K562 (cell line): ENCODE data around the gene APPBP2. TPM values are rescaled to one million over a fixed set of nuclear protein-coding genes. Genes with fewer than 3 reads are reported as not detected.

Source experiments
- ATAC-seq: fragments of 200-7000 bp; cut with Tn5 transposase; 3 replicates; pipeline ENCODE4 v1.9.1; 2020; ENCODE audit warnings: moderate library complexity
- BruUV-seq: library from RNA; stranded (reverse); fragments of 400-500 nt; replicated peaks from 2 replicates; lab custom pipeline; 2021; lab: Mats Ljungman, UMichigan
- CTCF ChIA-PET: fragments of 300-600 bp; formaldehyde crosslinking; extraction: SDS; loops from one replicate; lab custom pipeline; 2021; ENCODE audit warnings: low intra/inter-chr PET ratio; lab: Yijun Ruan, JAX
- POLR2A ChIA-PET: fragments of 300-600, 350-650 bp; sonication (Branson Sonifier 250); formaldehyde crosslinking; extraction: SDS; loops from one replicate; lab custom pipeline; 2021; ENCODE audit warnings: antibody characterized with exemption, inconsistent platforms; lab: Yijun Ruan, JAX
- DNase-seq, 4 experiments: peaks; one replicate each; pipeline versions ENCODE4 v3.0.0 to v3.0.0-alpha.2; 2011 to 2018; ENCODE audit warnings: low spot score in 3 of 4, mixed read lengths in 3 of 4; ENCODE audit errors: extremely low read depth in 1 of 4
- FAIRE-seq: peaks from 2 replicates; lab custom pipeline; 2011; peaks lifted over from hg19 to GRCh38; lab: Jason Lieb, UNC
- H2AFZ ChIP-seq: 2 replicates; pipeline ENCODE4 v1.6.0; 2011; ENCODE audit warnings: low read depth, low read length, control low read depth, inconsistent platforms
- H3K27ac ChIP-seq: fragments of 200-600 bp; 3 replicates; pipeline ENCODE4 v1.8.0; 2011; ENCODE audit warnings: low read depth, mild to moderate bottlenecking, control low read depth, inconsistent platforms, low read length, moderate library complexity, mixed read lengths; ENCODE audit errors: extremely low read depth
- H3K27me3 ChIP-seq, 2 experiments: fragments of 300-600 bp in 1 of 2; 2 replicates in 1 of 2; 3 replicates in 1 of 2; pipeline versions ENCODE4 v1.6.0 to v1.8.0; 2011; ENCODE audit warnings: inconsistent platforms in 2 of 2, low read length in 2 of 2, mild to moderate bottlenecking in 1 of 2, mixed read lengths in 1 of 2, moderate library complexity in 1 of 2; ENCODE audit not compliant: control insufficient read depth in 2 of 2, insufficient read depth in 2 of 2
- H3K36me3 ChIP-seq: fragments of 300-600 bp; 3 replicates; pipeline ENCODE4 v1.8.0; 2011; ENCODE audit warnings: mild to moderate bottlenecking, low read length, inconsistent platforms; ENCODE audit not compliant: control insufficient read depth, insufficient read depth
- H3K4me1 ChIP-seq, 2 experiments: fragments of 200-600 bp in 1 of 2; replicated peaks in 1 of 2; 2 replicates in 1 of 2; 3 replicates in 1 of 2; pipeline versions ENCODE4 v1.5.1 to v1.8.0; 2011; ENCODE audit warnings: inconsistent platforms in 2 of 2, low read length in 2 of 2, mild to moderate bottlenecking in 1 of 2, mixed read lengths in 1 of 2, moderate library complexity in 1 of 2; ENCODE audit not compliant: control insufficient read depth in 2 of 2, insufficient read depth in 2 of 2
- H3K4me2 ChIP-seq: 2 replicates; pipeline ENCODE4 v1.6.1; 2011; ENCODE audit warnings: low read length, control low read depth, inconsistent platforms, mixed read lengths; ENCODE audit not compliant: insufficient read depth
- H3K4me3 ChIP-seq: fragments of 200-600 bp; sonication (generic), shearing (Covaris generic); 2 replicates; pipeline ENCODE4 v1.5.1; 2016; ENCODE audit warnings: control low read depth, inconsistent platforms
- H3K79me2 ChIP-seq: fragments of 200-600 bp; 3 replicates; pipeline ENCODE4 v1.8.0; 2011; ENCODE audit warnings: low read length, inconsistent platforms; ENCODE audit not compliant: control insufficient read depth, insufficient read depth
- H3K9ac ChIP-seq, 2 experiments: 2 replicates each; pipeline versions ENCODE4 v1.6.0 to v1.6.1; 2011; ENCODE audit warnings: low read depth in 2 of 2, low read length in 2 of 2, control low read depth in 1 of 2, inconsistent platforms in 1 of 2, mild to moderate bottlenecking in 1 of 2, mixed read lengths in 1 of 2; ENCODE audit not compliant: insufficient read depth in 1 of 2
- H3K9me1 ChIP-seq: one replicate; pipeline ENCODE4 v1.6.0; 2011; ENCODE audit warnings: inconsistent platforms, mild to moderate bottlenecking, low read length, moderate library complexity; ENCODE audit not compliant: control insufficient read depth, insufficient read depth
- H3K9me3 ChIP-seq: replicated peaks from 2 replicates; pipeline ENCODE4 v1.5.1; 2011; ENCODE audit warnings: low read depth, low read length, inconsistent platforms; ENCODE audit not compliant: control insufficient read depth, insufficient read depth
- H4K20me1 ChIP-seq: replicated peaks from 2 replicates; pipeline ENCODE4 v1.6.1; 2011; ENCODE audit warnings: low read length, inconsistent platforms, mixed read lengths; ENCODE audit not compliant: control insufficient read depth, insufficient read depth
- BACH1 ChIP-seq: fragments of 200-800 bp; sonication (Bioruptor generic); IDR thresholded peaks from 2 replicates; pipeline ENCODE4 v1.6.1; 2016; ENCODE audit warnings: missing genetic modification characterization, missing compliant biosample characterization
- DACH1 ChIP-seq: fragments of 450-650 bp; IDR thresholded peaks from 2 replicates; pipeline ENCODE4 v1.6.1; 2018; ENCODE audit not compliant: partially characterized antibody
- NCOA1 ChIP-seq: fragments of 450-650 bp; IDR thresholded peaks from 2 replicates; pipeline ENCODE4 v1.6.1; 2016; ENCODE audit warnings: low read depth
- WGBS: fragments of 100-300 bp; shearing (Covaris generic); methylation state at CpG from one replicate; pipeline ENCODE4 v1.1.6; 2016; ENCODE audit warnings: low coverage, mixed read lengths; ENCODE audit not compliant: insufficient coverage; ENCODE audit errors: missing lambda C conversion rate; 5-methylcytosine and 5-hydroxymethylcytosine counted together
- in situ Hi-C: fragments of 300-500 bp; cut with MboI; formaldehyde crosslinking; loops from 4 replicates; pipeline ENCODE4 v1.15.0; 2018; ENCODE audit warnings: inconsistent platforms, mixed read lengths
- intact Hi-C: fragments of 100-400 bp; cut with micrococcal nuclease; formaldehyde crosslinking; loops from 2 replicates; pipeline ENCODE4 v1.14.2; 2022
- polyA plus RNA-seq, 8 experiments: library from polyadenylated mRNA; depleted of rRNA in 4 of 8; stranded (reverse) in 5 of 8; unstranded in 3 of 8; fragments of >200 nt; fragmentation: Nextera tagmentation in 2 of 8; fragmentation: Illumina TruSeq in 1 of 8; extraction: Ambion mirVana in 2 of 8; extraction: Trizol in 1 of 8; gene quantifications; 2 replicates each; pipeline versions ENCODE4 v1.2.1 to v1.2.3, GENCODE V29; 2011 to 2014; ENCODE audit warnings: inconsistent platforms in 1 of 8, missing spikeins in 1 of 8
- total RNA-seq, 7 experiments: library from RNA; depleted of rRNA in 6 of 7; stranded (reverse); fragments of >200 nt in 6 of 7; fragmentation: Illumina TruSeq in 2 of 7; extraction: Trizol in 2 of 7; gene quantifications; 2 replicates each; pipeline versions ENCODE4 v1.2.1 to v1.2.3, GENCODE V29; 2011 to 2021; ENCODE audit warnings: low replicate concordance in 1 of 7
- TF ChIP-seq, protein P1 (sequence below), 3 experiments: fragments of 200-800 bp in 1 of 3; fragments of 250-450 bp in 1 of 3; fragments of 450-650 bp in 1 of 3; sonication (Bioruptor Pico) in 1 of 3; sonication (Bioruptor generic) in 1 of 3; formaldehyde crosslinking in 1 of 3; IDR thresholded peaks; 2 replicates each; pipeline versions ENCODE4 v1.6.1 to v1.8.0; 2016 to 2022; ENCODE audit warnings: mild to moderate bottlenecking in 2 of 3, missing genetic modification characterization in 2 of 3, missing compliant biosample characterization in 1 of 3, moderate library complexity in 1 of 3

Gene APPBP2
- total and polyA plus RNA-seq, 9 of the 15 experiments (the other 6 are each of a cell fraction or from before 2014, with no cell fraction given), result 2.7 to 16.8 (median 6.9) TPM

DNA sequence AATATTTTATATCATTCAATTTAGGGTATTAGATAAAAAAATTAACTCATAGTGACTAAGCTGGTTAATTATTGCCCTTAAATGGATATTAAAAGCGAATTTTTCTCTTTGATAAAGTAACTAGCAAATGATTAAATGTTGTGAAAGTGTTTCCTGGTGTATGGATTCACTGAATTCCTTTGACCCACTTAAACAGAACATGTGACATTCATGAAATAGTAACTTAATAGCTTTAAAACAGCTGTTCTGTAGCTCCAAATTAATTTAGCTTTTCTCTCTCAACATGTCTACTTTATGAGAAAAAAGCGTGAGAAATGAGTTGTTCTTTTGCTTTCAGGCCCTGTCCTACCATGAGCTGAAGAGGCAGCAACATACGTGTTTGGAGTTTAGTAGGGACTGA lies 36.4 kb upstream of the APPBP2 start:
- Histone ChIP-seq H3K36me3 (no peaks in the 10 kb centered on the region), H3K4me1 (no peaks in the 10 kb centered on the region), H4K20me1 (no peaks in the 10 kb centered on the region), H3K9me1 (no peaks in the 10 kb centered on the region), H3K27me3 (no peaks in the 10 kb centered on the region; a peak in 1 of 5 replicates)
- WGBS, result 29% methylated on average over 3 of the region's 3 CpGs
- no TSS peak for BruUV-seq
- no peak for DNase-seq
- TF ChIP-seq, protein P1, sequence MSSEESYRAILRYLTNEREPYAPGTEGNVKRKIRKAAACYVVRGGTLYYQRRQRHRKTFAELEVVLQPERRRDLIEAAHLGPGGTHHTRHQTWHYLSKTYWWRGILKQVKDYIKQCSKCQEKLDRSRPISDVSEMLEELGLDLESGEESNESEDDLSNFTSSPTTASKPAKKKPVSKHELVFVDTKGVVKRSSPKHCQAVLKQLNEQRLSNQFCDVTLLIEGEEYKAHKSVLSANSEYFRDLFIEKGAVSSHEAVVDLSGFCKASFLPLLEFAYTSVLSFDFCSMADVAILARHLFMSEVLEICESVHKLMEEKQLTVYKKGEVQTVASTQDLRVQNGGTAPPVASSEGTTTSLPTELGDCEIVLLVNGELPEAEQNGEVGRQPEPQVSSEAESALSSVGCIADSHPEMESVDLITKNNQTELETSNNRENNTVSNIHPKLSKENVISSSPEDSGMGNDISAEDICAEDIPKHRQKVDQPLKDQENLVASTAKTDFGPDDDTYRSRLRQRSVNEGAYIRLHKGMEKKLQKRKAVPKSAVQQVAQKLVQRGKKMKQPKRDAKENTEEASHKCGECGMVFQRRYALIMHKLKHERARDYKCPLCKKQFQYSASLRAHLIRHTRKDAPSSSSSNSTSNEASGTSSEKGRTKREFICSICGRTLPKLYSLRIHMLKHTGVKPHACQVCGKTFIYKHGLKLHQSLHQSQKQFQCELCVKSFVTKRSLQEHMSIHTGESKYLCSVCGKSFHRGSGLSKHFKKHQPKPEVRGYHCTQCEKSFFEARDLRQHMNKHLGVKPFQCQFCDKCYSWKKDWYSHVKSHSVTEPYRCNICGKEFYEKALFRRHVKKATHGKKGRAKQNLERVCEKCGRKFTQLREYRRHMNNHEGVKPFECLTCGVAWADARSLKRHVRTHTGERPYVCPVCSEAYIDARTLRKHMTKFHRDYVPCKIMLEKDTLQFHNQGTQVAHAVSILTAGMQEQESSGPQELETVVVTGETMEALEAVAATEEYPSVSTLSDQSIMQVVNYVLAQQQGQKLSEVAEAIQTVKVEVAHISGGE (CRISPR knock-in tag; IDR thresholded peaks at IDR 0.05), result peak in 1 of 3 experiments; percentile 86; a peak in 1 of 6 replicates
- TF ChIP-seq NCOA1 (no peak), DACH1 (peak; percentile 21), BACH1 (0 out of 2 replicates have a peak, but pooled peaks have one; percentile 25)
- TF ChIP-seq, all 486 proteins: peak for 3
- Histone ChIP-seq H3K4me2 (no peak overlapping the region), H3K9me3 (no peaks in the 10 kb centered on the region), H3K27ac (no peak overlapping the region), H3K9ac (no peak overlapping the region), H3K4me3 (no peak overlapping the region), H3K79me2 (no peaks in the 10 kb centered on the region), H2AFZ (no peak overlapping the region)
- ATAC-seq (no peak), FAIRE-seq (peak; percentile 40)
- intact Hi-C loops (no loop called here), in situ Hi-C loops (no loop called here)
- ChIA-PET POLR2A (no interaction called here), CTCF (no interaction called here)
